Fibroblast of the aortic adventitia (primary cell): ENCODE measurements around the gene DUSP9. TPM values are rescaled to one million over a fixed set of nuclear protein-coding genes. Genes with fewer than 3 reads are reported as not detected.
A peak's percentile ranks its signal among the peaks of the same experiment; 100 is the strongest.

Source experiments
- DNase-seq: peaks from one replicate; pipeline ENCODE4 v3.0.0-alpha.2; 2010; ENCODE audit warnings: low read depth
- H3K4me3 ChIP-seq: 2 replicates; pipeline ENCODE4 v1.5.1; 2011; ENCODE audit warnings: low read depth, mild to moderate bottlenecking, control low read depth, low read length, moderate library complexity
- total RNA-seq: library from RNA; depleted of rRNA; stranded (reverse); fragments of >200 nt; gene quantifications from 2 replicates; pipeline ENCODE4 v1.2.3, GENCODE V29; 2012; ENCODE audit warnings: low replicate concordance
- TF ChIP-seq, protein P1 (sequence below): IDR thresholded peaks from 2 replicates; pipeline ENCODE4 v1.5.1; 2011; ENCODE audit warnings: mild to moderate bottlenecking, low read length, control low read depth, inconsistent platforms; ENCODE audit not compliant: insufficient read depth

Gene DUSP9
- total RNA-seq, 1 donor, result not detected

GRCh38 chrX:153669174-153669890 lies 22.3 kb downstream of the DUSP9 start:
- H3K4me3 ChIP-seq, result no peak overlapping the region
- DNase-seq, result no peak
- TF ChIP-seq, protein P1, sequence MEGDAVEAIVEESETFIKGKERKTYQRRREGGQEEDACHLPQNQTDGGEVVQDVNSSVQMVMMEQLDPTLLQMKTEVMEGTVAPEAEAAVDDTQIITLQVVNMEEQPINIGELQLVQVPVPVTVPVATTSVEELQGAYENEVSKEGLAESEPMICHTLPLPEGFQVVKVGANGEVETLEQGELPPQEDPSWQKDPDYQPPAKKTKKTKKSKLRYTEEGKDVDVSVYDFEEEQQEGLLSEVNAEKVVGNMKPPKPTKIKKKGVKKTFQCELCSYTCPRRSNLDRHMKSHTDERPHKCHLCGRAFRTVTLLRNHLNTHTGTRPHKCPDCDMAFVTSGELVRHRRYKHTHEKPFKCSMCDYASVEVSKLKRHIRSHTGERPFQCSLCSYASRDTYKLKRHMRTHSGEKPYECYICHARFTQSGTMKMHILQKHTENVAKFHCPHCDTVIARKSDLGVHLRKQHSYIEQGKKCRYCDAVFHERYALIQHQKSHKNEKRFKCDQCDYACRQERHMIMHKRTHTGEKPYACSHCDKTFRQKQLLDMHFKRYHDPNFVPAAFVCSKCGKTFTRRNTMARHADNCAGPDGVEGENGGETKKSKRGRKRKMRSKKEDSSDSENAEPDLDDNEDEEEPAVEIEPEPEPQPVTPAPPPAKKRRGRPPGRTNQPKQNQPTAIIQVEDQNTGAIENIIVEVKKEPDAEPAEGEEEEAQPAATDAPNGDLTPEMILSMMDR, result peak; percentile 74

DNA sequence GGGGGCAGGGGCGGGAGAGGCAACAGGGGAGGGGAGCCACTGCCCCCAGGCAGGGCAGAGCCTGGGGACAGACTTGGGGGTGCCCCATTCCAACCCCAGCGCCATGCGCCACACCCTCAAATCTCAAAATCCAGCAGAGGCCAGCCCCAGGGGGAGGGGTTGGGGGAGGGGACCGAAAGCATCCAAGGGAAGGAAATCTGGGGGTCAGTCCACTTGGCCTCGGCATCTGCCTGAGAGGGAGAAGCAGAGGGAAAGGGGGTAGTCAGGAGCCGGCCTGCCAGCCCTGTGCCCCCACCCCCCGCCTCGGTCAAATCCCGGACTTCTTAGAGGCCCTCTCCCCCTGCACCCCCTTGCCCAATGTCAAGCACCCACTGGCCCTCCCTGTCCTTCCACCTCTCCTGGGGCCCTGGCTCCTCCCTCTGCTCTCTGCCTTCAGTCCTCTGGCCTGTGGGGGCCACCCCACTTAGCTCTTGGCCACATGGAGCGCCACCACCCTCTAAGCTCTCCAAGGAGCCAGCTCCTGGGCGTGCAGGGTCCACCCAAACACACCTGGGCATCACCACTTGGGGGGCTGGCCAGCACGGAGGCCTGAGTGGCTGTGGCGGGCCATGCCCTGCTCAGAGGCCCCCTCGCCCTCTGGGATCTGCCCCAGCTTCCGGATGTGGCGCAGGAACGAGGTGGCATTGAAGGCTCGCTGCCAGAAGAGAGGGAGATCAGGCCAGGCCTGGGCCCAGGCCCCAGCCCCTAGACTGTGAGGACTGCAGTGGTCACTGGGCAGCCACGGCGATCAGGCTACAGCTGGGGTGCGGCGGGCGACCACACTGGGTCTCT lies 23.1 kb downstream of the DUSP9 start:
- H3K4me3 ChIP-seq, result no peak overlapping the region
- TF ChIP-seq, protein P1, result no peak
- no peak for DNase-seq

GRCh38 chrX:153670748-153671588 lies 24.0 kb downstream of the DUSP9 start:
- no peak for DNase-seq
- TF ChIP-seq, protein P1, result no peak
- H3K4me3 ChIP-seq, result no peak overlapping the region

DNA sequence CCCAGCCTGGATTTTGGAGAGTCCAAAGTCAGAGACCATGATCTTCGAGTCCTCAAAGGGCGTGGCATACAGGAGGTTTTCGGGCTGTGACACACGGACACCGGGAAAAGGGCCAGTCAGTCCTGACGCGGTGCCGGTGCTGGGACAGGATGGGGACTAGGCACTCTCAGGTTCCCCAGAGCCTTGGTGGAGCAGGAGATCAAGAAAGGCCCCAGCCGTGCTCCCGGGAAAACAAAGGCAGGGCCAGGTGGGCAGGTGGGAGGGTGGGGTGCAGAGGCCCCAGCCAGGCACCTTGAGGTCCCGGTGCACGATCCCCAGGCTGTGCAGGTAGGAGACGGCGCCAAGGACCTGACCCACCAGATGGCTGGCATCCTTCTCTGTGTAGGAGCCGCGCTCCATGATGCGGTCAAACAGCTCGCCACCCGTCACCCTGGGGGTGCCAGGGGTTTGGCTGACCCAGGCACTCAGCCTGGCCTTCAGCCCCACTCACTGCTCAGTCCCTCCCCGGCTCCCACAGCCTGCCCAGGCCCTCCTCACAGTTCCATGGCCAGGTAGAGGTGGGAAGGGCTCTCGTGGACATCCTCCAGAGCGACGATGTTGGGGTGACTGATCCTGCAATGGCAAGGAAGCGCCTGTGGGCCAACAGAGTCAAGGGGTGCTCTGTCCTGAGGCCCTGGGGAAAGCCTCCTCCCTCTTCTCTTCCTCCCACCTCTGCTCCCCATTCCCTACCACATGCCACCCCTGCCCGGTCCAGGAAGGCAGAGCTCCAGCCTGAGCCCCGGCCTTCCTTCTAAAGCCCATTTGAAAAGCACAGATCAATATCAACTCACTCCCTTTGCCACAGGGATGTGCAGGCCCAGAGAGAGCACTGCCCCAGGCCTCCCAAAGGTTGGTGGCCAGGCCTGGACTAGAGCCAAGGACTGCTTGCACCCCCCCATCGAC lies 24.9 kb downstream of the DUSP9 start:
- TF ChIP-seq, protein P1, result no peak
- no peak overlapping the region for H3K4me3 ChIP-seq
- no peak for DNase-seq

GRCh38 chrX:153672531-153673427 lies 25.8 kb downstream of the DUSP9 start:
- no peak for DNase-seq
- H3K4me3 ChIP-seq, result no peak overlapping the region
- TF ChIP-seq, protein P1, result no peak
